Liver (tissue), 3 donors: ENCODE data around the gene BCS1L.

Source experiments
- EGR1 ChIP-seq, 2 donors: IDR thresholded peaks; 2 replicates each; pipeline ENCODE4 v1.6.1; 2016 to 2018; ENCODE audit warnings: antibody characterized with exemption in 2 of 2, low read depth in 2 of 2
- FOXA1 ChIP-seq: IDR thresholded peaks from 2 replicates; pipeline ENCODE4 v1.6.1; 2016; ENCODE audit warnings: antibody characterized with exemption
- GABPA ChIP-seq, 2 donors: IDR thresholded peaks in 1 of 2; conservative IDR thresholded peaks in 1 of 2; 2 replicates each; pipeline ENCODE4 v1.6.1; 2016; ENCODE audit warnings: antibody characterized with exemption in 2 of 2, mild to moderate bottlenecking in 1 of 2, moderate library complexity in 1 of 2
- HNF4A ChIP-seq, 2 donors: conservative IDR thresholded peaks; 2 replicates each; pipeline ENCODE4 v1.6.1; 2016; ENCODE audit warnings: antibody characterized with exemption in 2 of 2, mild to moderate bottlenecking in 2 of 2
- RAD21 ChIP-seq, 2 donors: IDR thresholded peaks; 2 replicates each; pipeline ENCODE4 v1.6.1; 2016; ENCODE audit warnings: antibody characterized with exemption in 2 of 2, mild to moderate bottlenecking in 2 of 2
- TAF1 ChIP-seq: conservative IDR thresholded peaks from 2 replicates; pipeline ENCODE4 v1.6.1; 2016; ENCODE audit warnings: antibody characterized with exemption, mild to moderate bottlenecking
- YY1 ChIP-seq: IDR thresholded peaks from 2 replicates; pipeline ENCODE4 v1.6.1; 2016; ENCODE audit warnings: antibody characterized with exemption, mild to moderate bottlenecking
- TF ChIP-seq, protein P1 (sequence below): fragments of 150-350 bp; IDR thresholded peaks from 2 replicates; pipeline ENCODE4 v1.5.1; 2017; ENCODE audit warnings: improper control_type of control experiment, low read depth, low read length; ENCODE audit not compliant: missing input control
- TF ChIP-seq, protein P2 (sequence below): IDR thresholded peaks from 2 replicates; pipeline ENCODE4 v1.6.1; 2016; ENCODE audit warnings: antibody characterized with exemption, mild to moderate bottlenecking
- TF ChIP-seq, protein P3 (sequence below): IDR thresholded peaks from 2 replicates; pipeline ENCODE4 v1.6.1; 2016; ENCODE audit warnings: antibody characterized with exemption
- TF ChIP-seq, protein P4 (sequence below): IDR thresholded peaks from 2 replicates; pipeline ENCODE4 v1.6.1; 2016; ENCODE audit warnings: antibody characterized with exemption
- donor health status: healthy.
- donor health status: healthy.

DNA sequence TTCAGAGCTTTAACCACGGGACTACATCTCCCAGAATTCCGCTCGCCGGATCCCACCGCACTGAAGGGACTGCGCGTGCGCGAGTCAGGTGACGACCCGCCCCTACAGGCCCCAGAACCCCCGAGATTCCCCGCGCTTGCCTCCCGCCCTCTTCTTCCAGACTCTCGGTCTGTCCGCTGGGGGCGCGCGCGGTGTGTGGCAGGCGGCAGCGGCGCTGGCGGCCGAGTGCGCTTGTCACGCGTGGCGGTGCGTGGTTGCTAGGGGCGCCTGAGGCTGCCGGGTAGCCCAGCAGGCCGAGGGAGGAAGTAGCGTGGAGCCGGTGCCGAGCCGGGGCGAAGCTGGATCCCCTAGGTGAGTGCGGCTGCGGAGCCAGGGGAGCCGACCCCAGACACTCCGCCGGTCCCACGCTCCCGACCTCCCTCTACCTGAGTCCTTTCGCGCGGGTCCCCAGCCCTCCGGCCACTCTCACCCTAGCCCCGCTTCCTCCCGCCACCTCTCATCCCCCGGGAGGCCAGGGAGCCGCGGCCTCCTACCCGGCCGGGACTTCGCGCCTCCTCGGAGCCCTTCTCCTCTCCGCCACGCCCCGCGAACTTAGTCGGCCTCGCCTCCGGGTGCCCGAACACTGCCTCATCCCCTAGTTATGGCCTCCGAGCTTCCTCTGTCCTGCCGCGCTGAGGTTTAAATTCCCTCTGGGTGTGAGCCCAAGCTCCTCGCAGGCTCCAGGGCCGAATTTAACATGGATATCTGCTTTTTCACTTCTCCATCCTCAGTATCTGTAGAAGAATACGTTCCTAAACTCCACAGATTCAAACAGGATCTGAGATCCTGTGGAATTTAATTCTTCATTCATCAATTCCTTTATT lies 51.4 kb downstream of the BCS1L start, which contains the start of gene TTLL4:
- TF ChIP-seq, protein P1, sequence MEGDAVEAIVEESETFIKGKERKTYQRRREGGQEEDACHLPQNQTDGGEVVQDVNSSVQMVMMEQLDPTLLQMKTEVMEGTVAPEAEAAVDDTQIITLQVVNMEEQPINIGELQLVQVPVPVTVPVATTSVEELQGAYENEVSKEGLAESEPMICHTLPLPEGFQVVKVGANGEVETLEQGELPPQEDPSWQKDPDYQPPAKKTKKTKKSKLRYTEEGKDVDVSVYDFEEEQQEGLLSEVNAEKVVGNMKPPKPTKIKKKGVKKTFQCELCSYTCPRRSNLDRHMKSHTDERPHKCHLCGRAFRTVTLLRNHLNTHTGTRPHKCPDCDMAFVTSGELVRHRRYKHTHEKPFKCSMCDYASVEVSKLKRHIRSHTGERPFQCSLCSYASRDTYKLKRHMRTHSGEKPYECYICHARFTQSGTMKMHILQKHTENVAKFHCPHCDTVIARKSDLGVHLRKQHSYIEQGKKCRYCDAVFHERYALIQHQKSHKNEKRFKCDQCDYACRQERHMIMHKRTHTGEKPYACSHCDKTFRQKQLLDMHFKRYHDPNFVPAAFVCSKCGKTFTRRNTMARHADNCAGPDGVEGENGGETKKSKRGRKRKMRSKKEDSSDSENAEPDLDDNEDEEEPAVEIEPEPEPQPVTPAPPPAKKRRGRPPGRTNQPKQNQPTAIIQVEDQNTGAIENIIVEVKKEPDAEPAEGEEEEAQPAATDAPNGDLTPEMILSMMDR, result peak; percentile 75
- TF ChIP-seq, protein P2, sequence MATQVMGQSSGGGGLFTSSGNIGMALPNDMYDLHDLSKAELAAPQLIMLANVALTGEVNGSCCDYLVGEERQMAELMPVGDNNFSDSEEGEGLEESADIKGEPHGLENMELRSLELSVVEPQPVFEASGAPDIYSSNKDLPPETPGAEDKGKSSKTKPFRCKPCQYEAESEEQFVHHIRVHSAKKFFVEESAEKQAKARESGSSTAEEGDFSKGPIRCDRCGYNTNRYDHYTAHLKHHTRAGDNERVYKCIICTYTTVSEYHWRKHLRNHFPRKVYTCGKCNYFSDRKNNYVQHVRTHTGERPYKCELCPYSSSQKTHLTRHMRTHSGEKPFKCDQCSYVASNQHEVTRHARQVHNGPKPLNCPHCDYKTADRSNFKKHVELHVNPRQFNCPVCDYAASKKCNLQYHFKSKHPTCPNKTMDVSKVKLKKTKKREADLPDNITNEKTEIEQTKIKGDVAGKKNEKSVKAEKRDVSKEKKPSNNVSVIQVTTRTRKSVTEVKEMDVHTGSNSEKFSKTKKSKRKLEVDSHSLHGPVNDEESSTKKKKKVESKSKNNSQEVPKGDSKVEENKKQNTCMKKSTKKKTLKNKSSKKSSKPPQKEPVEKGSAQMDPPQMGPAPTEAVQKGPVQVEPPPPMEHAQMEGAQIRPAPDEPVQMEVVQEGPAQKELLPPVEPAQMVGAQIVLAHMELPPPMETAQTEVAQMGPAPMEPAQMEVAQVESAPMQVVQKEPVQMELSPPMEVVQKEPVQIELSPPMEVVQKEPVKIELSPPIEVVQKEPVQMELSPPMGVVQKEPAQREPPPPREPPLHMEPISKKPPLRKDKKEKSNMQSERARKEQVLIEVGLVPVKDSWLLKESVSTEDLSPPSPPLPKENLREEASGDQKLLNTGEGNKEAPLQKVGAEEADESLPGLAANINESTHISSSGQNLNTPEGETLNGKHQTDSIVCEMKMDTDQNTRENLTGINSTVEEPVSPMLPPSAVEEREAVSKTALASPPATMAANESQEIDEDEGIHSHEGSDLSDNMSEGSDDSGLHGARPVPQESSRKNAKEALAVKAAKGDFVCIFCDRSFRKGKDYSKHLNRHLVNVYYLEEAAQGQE, result peak; percentile 58
- TF ChIP-seq YY1 (peak; percentile 95), RAD21 (IDR thresholded peaks at IDR 0.05) (peak; percentile 77 to 79), HNF4A (conservative IDR thresholded peaks at IDR 0.05) (no peak), FOXA1 (no peak), GABPA (IDR thresholded peaks at IDR 0.05 in 1 of 2, conservative IDR thresholded peaks at IDR 0.05 in 1 of 2) (peak in 1 of 2 donors; percentile 64), EGR1 (IDR thresholded peaks at IDR 0.05; ENCODE audit: low read depth in 2 of 2) (no peak), TAF1 (no peak)
- TF ChIP-seq, protein P3, sequence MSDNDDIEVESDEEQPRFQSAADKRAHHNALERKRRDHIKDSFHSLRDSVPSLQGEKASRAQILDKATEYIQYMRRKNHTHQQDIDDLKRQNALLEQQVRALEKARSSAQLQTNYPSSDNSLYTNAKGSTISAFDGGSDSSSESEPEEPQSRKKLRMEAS, result peak; percentile 18
- TF ChIP-seq, protein P4, sequence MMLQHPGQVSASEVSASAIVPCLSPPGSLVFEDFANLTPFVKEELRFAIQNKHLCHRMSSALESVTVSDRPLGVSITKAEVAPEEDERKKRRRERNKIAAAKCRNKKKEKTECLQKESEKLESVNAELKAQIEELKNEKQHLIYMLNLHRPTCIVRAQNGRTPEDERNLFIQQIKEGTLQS, result no peak
